Hepatocyte (in vitro differentiated cells): ENCODE results near the gene ERCC1. TPM values are rescaled to one million over a fixed set of nuclear protein-coding genes. Genes with fewer than 3 reads are reported as not detected.

ENCODE experiments used
- DNase-seq: peaks from one replicate; pipeline ENCODE4 v3.0.0-alpha.2; 2016; ENCODE audit warnings: low spot score
- H2AFZ ChIP-seq: fragments of 200-600 bp; sonication (generic); 2 replicates; pipeline ENCODE4 v1.6.0; 2016; ENCODE audit warnings: antibody characterized with exemption, mild to moderate bottlenecking
- H3K27ac ChIP-seq: fragments of 200-600 bp; sonication (generic); 2 replicates; pipeline ENCODE4 v1.5.1; 2016; ENCODE audit warnings: mild to moderate bottlenecking
- H3K27me3 ChIP-seq: fragments of 200-600 bp; sonication (generic); 2 replicates; pipeline ENCODE4 v1.6.1; 2016
- H3K36me3 ChIP-seq: fragments of 200-600 bp; sonication (generic); replicated peaks from 2 replicates; pipeline ENCODE4 v1.5.1; 2016; ENCODE audit warnings: low read depth; ENCODE audit not compliant: insufficient read depth
- H3K4me1 ChIP-seq: fragments of 200-600 bp; sonication (generic); 2 replicates; pipeline ENCODE4 v1.5.1; 2016; ENCODE audit warnings: mild to moderate bottlenecking, moderate library complexity; ENCODE audit not compliant: insufficient read depth
- H3K4me2 ChIP-seq: fragments of 200-600 bp; sonication (generic); 2 replicates; pipeline ENCODE4 v1.6.0; 2016
- H3K4me3 ChIP-seq: fragments of 200-600 bp; sonication (generic); 2 replicates; pipeline ENCODE4 v1.5.1; 2016; ENCODE audit warnings: mild to moderate bottlenecking
- H3K79me2 ChIP-seq: fragments of 200-600 bp; sonication (generic); 2 replicates; pipeline ENCODE4 v1.6.0; 2017; ENCODE audit warnings: mild to moderate bottlenecking
- H3K9me2 ChIP-seq: fragments of 200-600 bp; sonication (generic); replicated peaks from 2 replicates; pipeline ENCODE4 v1.6.0; 2017; ENCODE audit warnings: mild to moderate bottlenecking; ENCODE audit not compliant: insufficient read depth
- H3K9me3 ChIP-seq: fragments of 200-600 bp; sonication (generic); 2 replicates; pipeline ENCODE4 v1.5.1; 2016; ENCODE audit warnings: low read depth, mild to moderate bottlenecking
- H4K20me1 ChIP-seq: fragments of 200-600 bp; sonication (generic); 2 replicates; pipeline ENCODE4 v1.6.0; 2016; ENCODE audit warnings: mild to moderate bottlenecking; ENCODE audit not compliant: insufficient read depth, poor library complexity, severe bottlenecking
- CTCF ChIP-seq: fragments of 200-600 bp; sonication (generic); IDR thresholded peaks from 2 replicates; pipeline ENCODE4 v1.5.1; 2016; ENCODE audit warnings: antibody characterized with exemption, mild to moderate bottlenecking; ENCODE audit not compliant: poor library complexity
- EZH2 ChIP-seq: fragments of 200-600 bp; sonication (generic); IDR thresholded peaks from 2 replicates; pipeline ENCODE4 v1.6.1; 2016; ENCODE audit warnings: antibody characterized with exemption, mild to moderate bottlenecking, borderline replicate concordance
- EZH2phosphoT487 ChIP-seq: fragments of 200-600 bp; sonication (generic); IDR thresholded peaks from one replicate; pipeline ENCODE4 v1.6.1; 2018; ENCODE audit warnings: antibody characterized with exemption, mild to moderate bottlenecking, low read depth, moderate library complexity; ENCODE audit not compliant: unreplicated experiment, severe bottlenecking
- WGBS: methylation state at CpG from one replicate; pipeline ENCODE4 v1.1.6; 2016; ENCODE audit warnings: low lambda C conversion rate; ENCODE audit errors: missing lambda C conversion rate; 5-methylcytosine and 5-hydroxymethylcytosine counted together
- polyA plus RNA-seq: library from polyadenylated mRNA; unstranded; fragments of >200 nt; fragmentation: Nextera tagmentation; extraction: Ambion mirVana; gene quantifications from 2 replicates; pipeline ENCODE4 v1.2.1, GENCODE V29; 2016
- total RNA-seq: library from RNA; depleted of rRNA; stranded (reverse); fragments of >200 nt; gene quantifications from 2 replicates; pipeline ENCODE4 v1.2.3, GENCODE V29; 2014

Gene ERCC1
- total and polyA plus RNA-seq, 2 experiments from 2014 or later, result 42.5 to 66.7 TPM

GRCh38 chr19:45405435-45406225, 18.1 kb downstream of the ERCC1 start:
- Histone ChIP-seq H3K4me3 (peak overlapping the region; percentile 68), H3K27me3 (peaks cover 23% of the 10 kb centered on the region), H3K9me3 (no peaks in the 10 kb centered on the region), H3K9me2 (no peaks in the 10 kb centered on the region), H2AFZ (peak overlapping the region; percentile 90), H3K4me2 (peak overlapping the region; percentile 95), H3K4me1 (peaks cover 6% of the 10 kb centered on the region), H3K27ac (peak overlapping the region; percentile 92), H3K79me2 (peaks cover 27% of the 10 kb centered on the region), H3K36me3 (no peaks in the 10 kb centered on the region), H4K20me1 (no peaks in the 10 kb centered on the region)
- DNase-seq, result peak; percentile 91
- under 1% methylated on average over 48 of the region's 48 CpGs for WGBS
- TF ChIP-seq EZH2phosphoT487 (no peak), CTCF (no peak), EZH2 (no peak)

GRCh38 chr19:45404557-45405434, 18.9 kb downstream of the ERCC1 start, which contains the start of gene PPP1R13L:
Gene PPP1R13L (minus strand): TSS chr19:45405069. CDS start chr19:45398318, 6,751 bp downstream.
- Histone ChIP-seq H3K27me3 (peaks cover 23% of the 10 kb centered on the region), H3K4me1 (peaks cover 6% of the 10 kb centered on the region), H3K4me2 (peak within 1 kb of the TSS; percentile 95), H3K27ac (peak within 1 kb of the TSS; percentile 92), H3K4me3 (peak within 1 kb of the TSS; percentile 68), H3K36me3 (no peaks in the 10 kb centered on the region), H3K9me3 (no peaks in the 10 kb centered on the region), H4K20me1 (no peaks in the 10 kb centered on the region), H3K9me2 (no peaks in the 10 kb centered on the region), H2AFZ (peak within 1 kb of the TSS; percentile 90), H3K79me2 (peaks cover 30% of the 10 kb centered on the region)
- TF ChIP-seq CTCF, result no peak
- TF ChIP-seq EZH2phosphoT487, result no peak
- TF ChIP-seq EZH2, result peak; percentile 42
- WGBS, result 2% methylated on average over 42 of the region's 46 CpGs
- peak; percentile 91 for DNase-seq

- peak; percentile 79 for DNase-seq
- H3K9me2 ChIP-seq, result no peaks in the 10 kb centered on the region
- peaks cover 6% of the 10 kb centered on the region for H3K4me1 ChIP-seq
- peaks cover 23% of the 10 kb centered on the region for H3K27me3 ChIP-seq
- H3K79me2 ChIP-seq, result peaks cover 31% of the 10 kb centered on the region
- H3K9me3 ChIP-seq, result no peaks in the 10 kb centered on the region
- 14% methylated on average over 23 of the region's 25 CpGs for whole genome bisulfite sequencing
- no peaks in the 10 kb centered on the region for H3K36me3 ChIP-seq
- H2AFZ ChIP-seq, result peak overlapping the region; percentile 90
- no peaks in the 10 kb centered on the region for H4K20me1 ChIP-seq
- no peak for TF ChIP-seq EZH2phosphoT487
- TF ChIP-seq CTCF, result peak; percentile 60
- TF ChIP-seq EZH2, result no peak
- peak overlapping the region; percentile 92 for H3K27ac ChIP-seq
- H3K4me2 ChIP-seq, result peak overlapping the region; percentile 95
- peak overlapping the region; percentile 68 for H3K4me3 ChIP-seq
These were observed 19.7 kb downstream of the ERCC1 start for GRCh38 chr19:45403781-45404556.
